Fibroblast of skin of scalp (primary cell): ENCODE results near the gene HINT3. TPM values are rescaled to one million over a fixed set of nuclear protein-coding genes. Genes with fewer than 3 reads are reported as not detected.
"Not testable (repeated sequence)": the region's sequence is repeated elsewhere in the genome, so short reads cannot be mapped to it uniquely, and the experiment has no call there.

Experiments
- DNase-seq: peaks from one replicate; pipeline ENCODE4 v3.0.0-alpha.2; 2013
- polyA plus RNA-seq, 2 experiments: library from polyadenylated mRNA; unstranded; fragments of 120-200 nt; gene quantifications; one replicate each; pipeline ENCODE4 v1.2.1, GENCODE V29; 2013; ENCODE audit not compliant: insufficient read length in 2 of 2

The HINT3 gene
- polyA plus RNA-seq (2013, experiment 1 of 2; ENCODE audit: insufficient read length), result 11.3 TPM
- polyA plus RNA-seq (2013, experiment 2 of 2; ENCODE audit: insufficient read length), result 12.8 TPM

- peak; percentile 97 for DNase-seq
Observed at GRCh38 chr6:125956506-125957390, at the start of gene HINT3. HINT3 (plus strand) TSS chr6:125956770; CDS start chr6:125956978, 208 bp downstream.

GRCh38 chr6:125910527-125910926 is 46.0 kb upstream of the HINT3 start:
- no peak for DNase-seq

GRCh38 chr6:125911051-125911451 is 45.5 kb upstream of the HINT3 start:
- DNase-seq, result not testable (repeated sequence)

- DNase-seq, result not testable (repeated sequence)
Observed at GRCh38 chr6:125912430-125912829, 44.1 kb upstream of the HINT3 start.

- DNase-seq, result no peak
Observed at GRCh38 chr6:125913145-125913544, 43.4 kb upstream of the HINT3 start.

GRCh38 chr6:125913864-125914351 is 42.7 kb upstream of the HINT3 start:
- peak; percentile 59 for DNase-seq

- no peak for DNase-seq
Observed at GRCh38 chr6:125918230-125918629, 38.3 kb upstream of the HINT3 start.

GRCh38 chr6:125918681-125919566 is 37.6 kb upstream of the HINT3 start:
- DNase-seq, result peak; percentile 57

GRCh38 chr6:125919618-125920017 is 37.0 kb upstream of the HINT3 start:
- no peak for DNase-seq

- no peak for DNase-seq
Observed at GRCh38 chr6:125922322-125922860, 34.2 kb upstream of the HINT3 start.

GRCh38 chr6:125923366-125923877 is 33.1 kb upstream of the HINT3 start:
- DNase-seq, result no peak

- no peak for DNase-seq
Observed at GRCh38 chr6:125924169-125924568, 32.4 kb upstream of the HINT3 start.

- DNase-seq, result no peak
Observed at GRCh38 chr6:125924697-125925358, 31.7 kb upstream of the HINT3 start.

- DNase-seq, result no peak
Observed at GRCh38 chr6:125926711-125927110, 29.9 kb upstream of the HINT3 start.

- DNase-seq, result no peak
Observed at GRCh38 chr6:125927761-125928160, 28.8 kb upstream of the HINT3 start.

GRCh38 chr6:125930765-125931418 is 25.7 kb upstream of the HINT3 start:
- no peak for DNase-seq

GRCh38 chr6:125931733-125932450 is 24.7 kb upstream of the HINT3 start:
- DNase-seq, result no peak

- no peak for DNase-seq
Observed at GRCh38 chr6:125932451-125932795, 24.1 kb upstream of the HINT3 start.

GRCh38 chr6:125935520-125935919 is 21.1 kb upstream of the HINT3 start:
- not testable (repeated sequence) for DNase-seq

GRCh38 chr6:125939026-125939425 is 17.5 kb upstream of the HINT3 start:
- no peak for DNase-seq

GRCh38 chr6:125939791-125940190 is 16.8 kb upstream of the HINT3 start:
- no peak for DNase-seq
